Osteocyte (in vitro differentiated cells): ENCODE results near the gene CADM1. TPM values are rescaled to one million over a fixed set of nuclear protein-coding genes. Genes with fewer than 3 reads are reported as not detected.

Experiments
- DNase-seq: peaks from one replicate; pipeline ENCODE4 v3.0.0; 2021; ENCODE audit warnings: mixed read lengths; ENCODE audit not compliant: unreplicated experiment; ENCODE audit errors: extremely low spot score
- H3K27ac Mint-ChIP-seq: one replicate; pipeline ENCODE4 v1.8.0; 2021; ENCODE audit warnings: mild to moderate bottlenecking, mixed read lengths; ENCODE audit not compliant: unreplicated experiment
- H3K27me3 Mint-ChIP-seq: one replicate; pipeline ENCODE4 v1.8.0; 2021; ENCODE audit warnings: mixed read lengths; ENCODE audit not compliant: unreplicated experiment
- H3K36me3 Mint-ChIP-seq: one replicate; pipeline ENCODE4 v1.8.0; 2021; ENCODE audit warnings: mixed read lengths; ENCODE audit not compliant: unreplicated experiment
- H3K4me1 Mint-ChIP-seq: one replicate; pipeline ENCODE4 v1.8.0; 2021; ENCODE audit warnings: mixed read lengths; ENCODE audit not compliant: unreplicated experiment
- H3K4me3 Mint-ChIP-seq: one replicate; pipeline ENCODE4 v1.8.0; 2021; ENCODE audit warnings: mild to moderate bottlenecking, moderate library complexity, mixed read lengths; ENCODE audit not compliant: unreplicated experiment
- H3K9me3 Mint-ChIP-seq: one replicate; pipeline ENCODE4 v1.8.0; 2021; ENCODE audit warnings: mixed read lengths; ENCODE audit not compliant: unreplicated experiment
- total RNA-seq: library from RNA; stranded (reverse); gene quantifications from 2 replicates; pipeline ENCODE4 v1.2.1, GENCODE V29; 2021
- TF ChIP-seq, protein P1 (sequence below): fragments of 200-600 bp; sonication (generic); IDR thresholded peaks from 2 replicates; pipeline ENCODE4 v1.5.0; 2021; ENCODE audit warnings: antibody characterized with exemption, mild to moderate bottlenecking, moderate library complexity

Gene CADM1
- total RNA-seq, 1 donor from 2014 or later, result 24.2 TPM

- Mint-ChIP-seq H3K36me3 (no peaks in the 10 kb centered on the region), H3K4me3 (no peak overlapping the region), H3K9me3 (no peaks in the 10 kb centered on the region), H3K27me3 (peaks cover 20% of the 10 kb centered on the region), H3K27ac (no peak overlapping the region), H3K4me1 (no peaks in the 10 kb centered on the region)
- no peak for DNase-seq
- TF ChIP-seq, protein P1, sequence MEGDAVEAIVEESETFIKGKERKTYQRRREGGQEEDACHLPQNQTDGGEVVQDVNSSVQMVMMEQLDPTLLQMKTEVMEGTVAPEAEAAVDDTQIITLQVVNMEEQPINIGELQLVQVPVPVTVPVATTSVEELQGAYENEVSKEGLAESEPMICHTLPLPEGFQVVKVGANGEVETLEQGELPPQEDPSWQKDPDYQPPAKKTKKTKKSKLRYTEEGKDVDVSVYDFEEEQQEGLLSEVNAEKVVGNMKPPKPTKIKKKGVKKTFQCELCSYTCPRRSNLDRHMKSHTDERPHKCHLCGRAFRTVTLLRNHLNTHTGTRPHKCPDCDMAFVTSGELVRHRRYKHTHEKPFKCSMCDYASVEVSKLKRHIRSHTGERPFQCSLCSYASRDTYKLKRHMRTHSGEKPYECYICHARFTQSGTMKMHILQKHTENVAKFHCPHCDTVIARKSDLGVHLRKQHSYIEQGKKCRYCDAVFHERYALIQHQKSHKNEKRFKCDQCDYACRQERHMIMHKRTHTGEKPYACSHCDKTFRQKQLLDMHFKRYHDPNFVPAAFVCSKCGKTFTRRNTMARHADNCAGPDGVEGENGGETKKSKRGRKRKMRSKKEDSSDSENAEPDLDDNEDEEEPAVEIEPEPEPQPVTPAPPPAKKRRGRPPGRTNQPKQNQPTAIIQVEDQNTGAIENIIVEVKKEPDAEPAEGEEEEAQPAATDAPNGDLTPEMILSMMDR, result no peak
These were observed 348.2 kb downstream of the CADM1 start for GRCh38 chr11:115155978-115156377.

GRCh38 chr11:115155320-115155719, 348.9 kb downstream of the CADM1 start:
- H3K36me3 Mint-ChIP-seq, result no peaks in the 10 kb centered on the region
- no peak for DNase-seq
- H3K27me3 Mint-ChIP-seq, result peaks cover 15% of the 10 kb centered on the region
- no peak overlapping the region for H3K27ac Mint-ChIP-seq
- no peaks in the 10 kb centered on the region for H3K9me3 Mint-ChIP-seq
- no peak overlapping the region for H3K4me3 Mint-ChIP-seq
- H3K4me1 Mint-ChIP-seq, result no peaks in the 10 kb centered on the region
- TF ChIP-seq, protein P1, result no peak

GRCh38 chr11:115154355-115154736, 349.9 kb downstream of the CADM1 start:
- no peaks in the 10 kb centered on the region for H3K4me1 Mint-ChIP-seq
- no peak for DNase-seq
- no peaks in the 10 kb centered on the region for H3K36me3 Mint-ChIP-seq
- H3K27ac Mint-ChIP-seq, result no peak overlapping the region
- H3K9me3 Mint-ChIP-seq, result no peaks in the 10 kb centered on the region
- no peak overlapping the region for H3K4me3 Mint-ChIP-seq
- H3K27me3 Mint-ChIP-seq, result peaks cover 15% of the 10 kb centered on the region
- TF ChIP-seq, protein P1, result no peak

DNA sequence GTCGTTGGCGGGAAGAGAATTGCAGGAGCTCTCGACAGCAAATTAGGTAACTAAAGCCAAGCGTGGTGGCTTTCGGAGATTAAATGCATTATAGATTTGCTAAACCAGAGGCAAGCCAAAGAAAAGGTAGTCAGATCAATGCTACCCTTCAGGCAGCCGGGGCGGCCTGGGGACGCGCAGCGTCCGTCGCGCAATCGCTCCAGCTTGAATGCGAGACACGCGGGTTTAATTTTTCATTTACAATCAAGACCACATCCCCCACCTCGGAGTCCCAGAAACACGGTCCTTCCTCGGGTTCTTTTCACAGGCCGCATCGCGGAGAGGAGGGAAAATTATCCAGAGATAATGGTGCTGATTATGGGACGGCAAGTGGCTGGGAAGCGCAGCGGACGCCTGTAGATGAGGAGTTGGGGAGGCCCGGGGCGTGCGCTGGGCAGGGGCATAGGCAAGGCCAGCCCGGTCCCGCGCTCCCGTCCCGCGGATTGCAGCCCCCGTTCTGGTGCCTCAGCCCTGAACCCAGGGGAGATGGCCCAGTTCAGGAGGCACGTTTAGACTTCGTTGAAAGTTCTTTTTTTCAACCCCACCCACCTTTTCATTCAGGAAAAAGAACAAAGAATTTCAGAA, 350.4 kb downstream of the CADM1 start:
- no peaks in the 10 kb centered on the region for H3K4me1 Mint-ChIP-seq
- H3K36me3 Mint-ChIP-seq, result no peaks in the 10 kb centered on the region
- H3K9me3 Mint-ChIP-seq, result no peaks in the 10 kb centered on the region
- peaks cover 12% of the 10 kb centered on the region for H3K27me3 Mint-ChIP-seq
- no peak overlapping the region for H3K4me3 Mint-ChIP-seq
- no peak for DNase-seq
- H3K27ac Mint-ChIP-seq, result no peak overlapping the region
- TF ChIP-seq, protein P1, result no peak

GRCh38 chr11:115153135-115153534, 351.1 kb downstream of the CADM1 start:
- TF ChIP-seq, protein P1, result no peak
- Mint-ChIP-seq H3K27me3 (peaks cover 7% of the 10 kb centered on the region), H3K4me3 (no peak overlapping the region), H3K9me3 (no peaks in the 10 kb centered on the region), H3K36me3 (no peaks in the 10 kb centered on the region), H3K27ac (no peak overlapping the region), H3K4me1 (no peaks in the 10 kb centered on the region)
- no peak for DNase-seq
